Measurements from ENCODE around the gene FSTL4.
A peak's percentile ranks its signal among the peaks of the same experiment; 100 is the strongest.

Gene FSTL4

GRCh38 chr5:133510634-133511262 lies 101.6 kb downstream of the FSTL4 start:
- DNase-seq, result no peak

- DNase-seq, result no peak
Observed at GRCh38 chr5:133509742-133510079, 102.6 kb downstream of the FSTL4 start.

GRCh38 chr5:133508845-133509741 lies 103.2 kb downstream of the FSTL4 start:
- DNase-seq, result no peak

- no peak for DNase-seq
Observed at GRCh38 chr5:133508331-133508730, 104.0 kb downstream of the FSTL4 start.

GRCh38 chr5:133506181-133506580 lies 106.2 kb downstream of the FSTL4 start:
- peak; percentile 44 for DNase-seq

- DNase-seq, result no peak
Observed at GRCh38 chr5:133503511-133503910, 108.8 kb downstream of the FSTL4 start.

- DNase-seq, result no peak
Observed at GRCh38 chr5:133499895-133500294, 112.4 kb downstream of the FSTL4 start.

- no peak for DNase-seq
Observed at GRCh38 chr5:133497608-133498348, 114.6 kb downstream of the FSTL4 start.

GRCh38 chr5:133496631-133497030 lies 115.7 kb downstream of the FSTL4 start:
- no peak for DNase-seq

GRCh38 chr5:133494923-133495246 lies 117.5 kb downstream of the FSTL4 start:
- DNase-seq, result no peak

GRCh38 chr5:133494232-133494922 lies 118.0 kb downstream of the FSTL4 start:
- DNase-seq, result no peak

- DNase-seq, result no peak
Observed at GRCh38 chr5:133489632-133490031, 122.7 kb downstream of the FSTL4 start.

- DNase-seq, result no peak
Observed at GRCh38 chr5:133487093-133487492, 125.2 kb downstream of the FSTL4 start.

- DNase-seq, result no peak
Observed at GRCh38 chr5:133485468-133485867, 126.9 kb downstream of the FSTL4 start.

GRCh38 chr5:133483406-133484090 lies 128.8 kb downstream of the FSTL4 start:
- DNase-seq, result no peak

- no peak for DNase-seq
Observed at GRCh38 chr5:133482028-133482427, 130.3 kb downstream of the FSTL4 start.

- no peak for DNase-seq
Observed at GRCh38 chr5:133480866-133481265, 131.5 kb downstream of the FSTL4 start.

- no peak for DNase-seq
Observed at GRCh38 chr5:133480366-133480765, 132.0 kb downstream of the FSTL4 start.

GRCh38 chr5:133478199-133478985 lies 133.9 kb downstream of the FSTL4 start:
- peak; percentile 72 for DNase-seq

- no peak for DNase-seq
Observed at GRCh38 chr5:133475986-133476385, 136.4 kb downstream of the FSTL4 start.

- DNase-seq, result no peak
Observed at GRCh38 chr5:133474851-133475590, 137.3 kb downstream of the FSTL4 start.
